Measurements from ENCODE around the gene ABHD17A. TPM values are rescaled to one million over a fixed set of nuclear protein-coding genes. Genes with fewer than 3 reads are reported as not detected.

ABHD17A gene
- total and polyA plus RNA-seq, 2 of the 8 experiments (the other 6 are each of a cell fraction or from before 2014, with no cell fraction given) = 41.2 to 87.4 TPM

DNA sequence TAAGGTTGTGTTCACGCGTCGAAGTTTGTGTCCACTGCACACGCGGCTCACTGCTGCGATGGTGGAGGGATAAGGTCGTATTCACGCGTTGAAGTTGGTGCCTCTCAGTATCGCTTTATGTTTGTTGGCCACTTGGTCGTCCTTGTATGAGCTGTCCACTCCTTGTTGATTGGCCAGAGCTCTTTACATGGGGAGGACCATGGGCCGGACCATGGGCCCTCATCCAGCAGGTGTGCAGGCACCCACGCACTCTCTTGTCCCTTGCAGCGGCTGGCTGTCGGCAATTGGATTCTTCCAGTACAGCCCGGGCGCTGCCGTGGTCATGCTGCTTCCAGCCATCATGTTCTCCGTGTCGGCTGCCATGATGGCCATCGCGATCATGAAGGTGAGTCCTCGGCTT lies 37.5 kb upstream of the ABHD17A start:
- Histone ChIP-seq H2AK5ac (ENCODE audit: low read depth, low read length) (no peak overlapping the region), H2BK12ac (ENCODE audit: low read depth, low read length) (no peak overlapping the region), H3K79me2 (ENCODE audit: control insufficient read depth in 1 of 2, insufficient read depth in 2 of 2, low read length in 2 of 2) (no peaks in the 10 kb centered on the region), H2AFZ (ENCODE audit: low read length) (no peak overlapping the region), H3K23ac (ENCODE audit: insufficient read length) (no peak overlapping the region), H3K4ac (replicated peaks; ENCODE audit: insufficient read length, low read depth, low read length) (no peak overlapping the region), H4K91ac (replicated peaks; ENCODE audit: insufficient read length, low read length) (no peak overlapping the region), H2BK20ac (ENCODE audit: low read length) (no peak overlapping the region), H3K18ac (ENCODE audit: extremely low read depth, low read length) (no peak overlapping the region), H4K5ac (ENCODE audit: insufficient read length, low read depth, low read length) (no peak overlapping the region), H3K4me2 (ENCODE audit: insufficient read depth in 1 of 2, low read depth in 2 of 2, low read length in 2 of 2) (no peak overlapping the region), H2BK5ac (ENCODE audit: low read depth, low read length) (no peak overlapping the region), H2BK120ac (replicated peaks; ENCODE audit: low read depth, low read length) (no peak overlapping the region), H3K14ac (ENCODE audit: insufficient read length) (no peak overlapping the region), H2BK15ac (ENCODE audit: low read length) (no peak overlapping the region), H3K23me2 (ENCODE audit: low read depth, low read length) (no peaks in the 10 kb centered on the region), H3K27ac (ENCODE audit: low read depth, low read length) (no peak overlapping the region), H3K9ac (replicated peaks in 1 of 4; ENCODE audit: extremely low read depth in 1 of 4, low read depth in 3 of 4, low read length in 3 of 4) (no peak overlapping the region), H3K36me3 (ENCODE audit: control insufficient read depth in 2 of 4, insufficient read depth in 4 of 4, low read length in 3 of 4) (peaks cover 9 to 46% (median 26%) of the 10 kb centered on the region in 4 experiments; a peak in 7 of 8 replicates), H4K8ac (ENCODE audit: extremely low read depth, insufficient read depth, low read length) (no peak overlapping the region), H3K79me1 (ENCODE audit: low read depth, low read length) (peaks cover 3% of the 10 kb centered on the region), H3K56ac (replicated peaks; ENCODE audit: insufficient read length, low read depth, low read length) (no peak overlapping the region), H3K27me3 (replicated peaks in 1 of 4; ENCODE audit: control insufficient read depth in 3 of 4, extremely low read depth in 1 of 4, insufficient read depth in 3 of 4, low read length in 3 of 4) (no peaks in the 10 kb centered on the region; a peak in 1 of 7 replicates), H3K9me3 (ENCODE audit: insufficient read depth in 2 of 2, low read depth in 1 of 2, low read length in 1 of 2) (no peaks in the 10 kb centered on the region), H3K4me1 (replicated peaks in 1 of 4; ENCODE audit: control insufficient read depth in 3 of 4, insufficient read depth in 4 of 4, low read length in 3 of 4) (peaks cover 0 to 3% (median 0%) of the 10 kb centered on the region in 4 experiments; a peak in 1 of 7 replicates), H4K20me1 (replicated peaks in 1 of 2; ENCODE audit: control insufficient read depth in 1 of 2, insufficient read depth in 2 of 2, low read length in 2 of 2) (peaks cover 3 to 6% of the 10 kb centered on the region in 2 experiments), H3K4me3 (ENCODE audit: extremely low read depth in 1 of 4, insufficient read depth in 2 of 4, low read depth in 3 of 4, low read length in 4 of 4) (no peak overlapping the region)
- no peak for DNase-seq (ENCODE audit: low read depth in 1 of 2, low spot score in 2 of 2)
- POLR2A ChIA-PET (ENCODE audit: partially characterized antibody) = interaction anchor here (2.6 kb wide), 1 partner anchor 10 kb away, joined by 12 read pairs; no protein-coding TSS in a partner anchor
- 93% methylated on average over 23 of the region's 23 CpGs; no CpG with 5 or more reads in 1 of the 2 experiments for WGBS, 2 experiments (ENCODE audit: extremely low coverage in 1 of 2, insufficient coverage in 1 of 2, insufficient read length in 1 of 2, insufficient replicate concordance in 2 of 2, low coverage in 1 of 2, low lambda C conversion rate in 2 of 2, missing lambda C conversion rate in 1 of 2)
- no peak for FAIRE-seq
- CTCF ChIA-PET (ENCODE audit: partially characterized antibody) = interaction anchor here (1.3 to 6.5 kb wide), 4 partner anchors 10 to 25 kb away, joined by 3 to 39 read pairs (median 5); no protein-coding TSS in a partner anchor
